Keratinocyte (primary cell): ENCODE results near the gene PHF2. TPM values are rescaled to one million over a fixed set of nuclear protein-coding genes. Genes with fewer than 3 reads are reported as not detected.

Source experiments
- DNase-seq: peaks from one replicate; pipeline ENCODE4 v3.0.0-alpha.2; 2011; ENCODE audit warnings: low read depth, missing footprints, low spot score
- FAIRE-seq: peaks from 2 replicates; lab custom pipeline; 2011; peaks lifted over from hg19 to GRCh38; lab: Jason Lieb, UNC
- H2AFZ ChIP-seq: 2 replicates; pipeline ENCODE4 v1.6.0; 2012; ENCODE audit warnings: low read length, control low read depth, inconsistent platforms; ENCODE audit not compliant: control insufficient read depth
- H3K27ac ChIP-seq: 2 replicates; pipeline ENCODE4 v1.5.1; 2011; ENCODE audit warnings: low read length; ENCODE audit not compliant: control insufficient read depth, insufficient read depth
- H3K27me3 ChIP-seq: 3 replicates; pipeline ENCODE4 v1.6.0; 2011; ENCODE audit warnings: low read length; ENCODE audit not compliant: control insufficient read depth, insufficient read depth; ENCODE audit errors: extremely low read depth
- H3K36me3 ChIP-seq, 2 experiments: 2 replicates in 1 of 2; 3 replicates in 1 of 2; pipeline ENCODE4 v1.5.1; 2011; ENCODE audit warnings: low read length in 2 of 2, mild to moderate bottlenecking in 1 of 2; ENCODE audit not compliant: control insufficient read depth in 2 of 2, insufficient read depth in 2 of 2; ENCODE audit errors: extremely low read depth in 1 of 2
- H3K4me1 ChIP-seq: 3 replicates; pipeline ENCODE4 v1.5.1; 2011; ENCODE audit warnings: low read length; ENCODE audit not compliant: control insufficient read depth, insufficient read depth; ENCODE audit errors: extremely low read depth
- H3K4me2 ChIP-seq: 3 replicates; pipeline ENCODE4 v1.6.0; 2011; ENCODE audit warnings: low read depth, low read length; ENCODE audit not compliant: control insufficient read depth, insufficient read depth; ENCODE audit errors: extremely low read depth
- H3K4me3 ChIP-seq, 3 experiments: fragments of 200-600 bp in 1 of 3; sonication (generic) in 1 of 3; 2 replicates in 2 of 3; 3 replicates in 1 of 3; pipeline ENCODE4 v1.5.1; 2011 to 2016; ENCODE audit warnings: low read length in 3 of 3, mild to moderate bottlenecking in 3 of 3, control low read depth in 2 of 3, inconsistent platforms in 1 of 3, low read depth in 1 of 3, mixed read lengths in 1 of 3, mixed run types in 1 of 3, moderate library complexity in 1 of 3; ENCODE audit not compliant: control insufficient read depth in 2 of 3, insufficient read depth in 2 of 3; ENCODE audit errors: extremely low read depth in 1 of 3
- H3K79me2 ChIP-seq: 2 replicates; pipeline ENCODE4 v1.6.0; 2012; ENCODE audit warnings: low read length; ENCODE audit not compliant: control insufficient read depth, insufficient read depth
- H3K9ac ChIP-seq: 3 replicates; pipeline ENCODE4 v1.6.0; 2011; ENCODE audit warnings: low read length; ENCODE audit not compliant: control insufficient read depth, insufficient read depth; ENCODE audit errors: extremely low read depth
- H3K9me1 ChIP-seq: 3 replicates; pipeline ENCODE4 v1.6.0; 2011; ENCODE audit warnings: low read length; ENCODE audit not compliant: control insufficient read depth, insufficient read depth; ENCODE audit errors: extremely low read depth
- H3K9me3 ChIP-seq: 2 replicates; pipeline ENCODE4 v1.5.1; 2012; ENCODE audit warnings: low read depth, low read length; ENCODE audit not compliant: control insufficient read depth
- H4K20me1 ChIP-seq: 3 replicates; pipeline ENCODE4 v1.6.0; 2011; ENCODE audit warnings: low read length; ENCODE audit not compliant: control insufficient read depth, insufficient read depth; ENCODE audit errors: extremely low read depth
- CTCF ChIP-seq, 3 experiments: IDR thresholded peaks in 1 of 3; conservative IDR thresholded peaks in 1 of 3; optimal IDR thresholded peaks in 1 of 3; 2 replicates in 2 of 3; 3 replicates in 1 of 3; pipeline versions ENCODE3 to v1.5.1; 2011; ENCODE audit warnings: low read length in 3 of 3, mild to moderate bottlenecking in 3 of 3, moderate library complexity in 2 of 3, control low read depth in 1 of 3, inconsistent platforms in 1 of 3; ENCODE audit not compliant: insufficient read depth in 2 of 3; ENCODE audit errors: extremely low read depth in 1 of 3
- EZH2 ChIP-seq: IDR thresholded peaks from one replicate; pipeline ENCODE4 v1.6.1; 2012; ENCODE audit warnings: inconsistent platforms, mild to moderate bottlenecking, low read length, moderate library complexity
- dilution Hi-C: fragments of 300-500 bp; cut with MboI; formaldehyde crosslinking; loops from one replicate; pipeline ENCODE4 v1.7.0; 2020; ENCODE audit warnings: low sequenced_read_pairs; ENCODE audit not compliant: extremely low pct_ligation_motif_present
- polyA plus RNA-seq, 5 experiments: library from polyadenylated mRNA; depleted of rRNA in 3 of 5; stranded (reverse) in 3 of 5; stranded (forward) in 1 of 5; unstranded in 1 of 5; fragments of >200 nt; gene quantifications; 1 replicate in 1 of 5; 2 replicates in 3 of 5; 3 replicates in 1 of 5; pipeline versions ENCODE4 v1.2.1 to v1.2.3, GENCODE V29; 2011 to 2012; ENCODE audit warnings: missing spikeins in 2 of 5, low read depth in 1 of 5, low replicate concordance in 1 of 5

Gene PHF2
- polyA plus RNA-seq, 1 donor (not counting 4 experiments of a cell fraction or from before 2014, with no cell fraction given), result 5.1 TPM

GRCh38 chr9:93656426-93657239, 80.2 kb downstream of the PHF2 start:
- no peak overlapping the region for H3K9ac ChIP-seq
- H3K4me3 ChIP-seq, result no peak overlapping the region
- FAIRE-seq, result no peak
- peaks cover 3 to 17% of the 10 kb centered on the region in 2 experiments for H3K36me3 ChIP-seq
- H3K27me3 ChIP-seq, result no peaks in the 10 kb centered on the region
- TF ChIP-seq CTCF (optimal IDR thresholded peaks at IDR 0.05 in 1 of 3, IDR thresholded peaks at IDR 0.05 in 1 of 3, conservative IDR thresholded peaks at IDR 0.05 in 1 of 3; ENCODE audit: extremely low read depth in 1 of 3, insufficient read depth in 2 of 3, low read length in 3 of 3), result no peak
- no peak for TF ChIP-seq EZH2
- dilution Hi-C loops, result no loop called here
- H3K27ac ChIP-seq, result no peak overlapping the region
- H3K9me1 ChIP-seq, result no peaks in the 10 kb centered on the region
- no peaks in the 10 kb centered on the region for H3K9me3 ChIP-seq
- DNase-seq, result no peak
- no peak overlapping the region for H3K4me2 ChIP-seq
- H4K20me1 ChIP-seq, result no peaks in the 10 kb centered on the region
- H3K4me1 ChIP-seq, result no peaks in the 10 kb centered on the region
- no peaks in the 10 kb centered on the region for H3K79me2 ChIP-seq
- no peak overlapping the region for H2AFZ ChIP-seq

GRCh38 chr9:93657331-93658111, 81.1 kb downstream of the PHF2 start:
- no peak overlapping the region for H3K9ac ChIP-seq
- no peak overlapping the region for H3K4me2 ChIP-seq
- no peak overlapping the region for H3K4me3 ChIP-seq
- no peak for DNase-seq
- H3K27me3 ChIP-seq, result no peaks in the 10 kb centered on the region
- no peaks in the 10 kb centered on the region for H3K9me3 ChIP-seq
- no peak overlapping the region for H2AFZ ChIP-seq
- no peak for TF ChIP-seq CTCF (optimal IDR thresholded peaks at IDR 0.05 in 1 of 3, IDR thresholded peaks at IDR 0.05 in 1 of 3, conservative IDR thresholded peaks at IDR 0.05 in 1 of 3; ENCODE audit: extremely low read depth in 1 of 3, insufficient read depth in 2 of 3, low read length in 3 of 3)
- TF ChIP-seq EZH2, result no peak
- dilution Hi-C loops, result no loop called here
- no peak overlapping the region for H3K27ac ChIP-seq
- H3K36me3 ChIP-seq, result peaks cover 3 to 14% of the 10 kb centered on the region in 2 experiments
- FAIRE-seq, result no peak
- H4K20me1 ChIP-seq, result no peaks in the 10 kb centered on the region
- no peaks in the 10 kb centered on the region for H3K79me2 ChIP-seq
- no peaks in the 10 kb centered on the region for H3K4me1 ChIP-seq
- H3K9me1 ChIP-seq, result no peaks in the 10 kb centered on the region
